LNCaP clone FGC (cell line): ENCODE results near the gene DYRK1A.

Experiments
- DNase-seq: peaks from one replicate; pipeline ENCODE4 v3.0.0-alpha.2; 2011; ENCODE audit warnings: low read depth
- H3K4me3 ChIP-seq: 2 replicates; pipeline ENCODE4 v1.5.1; 2011; ENCODE audit warnings: mild to moderate bottlenecking, low read depth, low read length, control low read depth
- TF ChIP-seq, protein P1 (sequence below): IDR thresholded peaks from 2 replicates; pipeline ENCODE4 v1.5.1; 2012; ENCODE audit warnings: mild to moderate bottlenecking; ENCODE audit not compliant: control insufficient read depth, insufficient read depth; ENCODE audit errors: extremely low read depth

Gene DYRK1A

DNA sequence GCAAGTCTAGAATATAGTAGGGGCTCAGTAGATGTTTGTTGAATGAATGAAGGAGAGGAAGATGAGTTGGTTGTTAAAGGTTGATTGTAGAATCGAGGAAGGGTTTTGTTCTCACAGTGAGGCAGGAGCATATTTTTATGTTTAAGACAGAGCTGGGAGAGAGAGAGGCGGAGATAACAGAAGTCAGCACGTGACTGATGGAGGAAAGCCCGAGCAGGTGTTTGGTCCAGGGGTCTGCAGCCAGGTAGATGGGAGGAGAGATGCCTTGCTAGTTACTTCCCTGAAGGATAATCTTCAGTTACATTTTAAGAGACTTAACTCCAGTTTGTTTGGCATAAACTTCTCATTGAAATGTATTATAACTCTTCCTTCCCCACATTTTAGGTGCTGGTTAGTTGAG is 86.8 kb downstream of the DYRK1A start:
- no peak overlapping the region for H3K4me3 ChIP-seq
- DNase-seq = no peak
- TF ChIP-seq, protein P1, sequence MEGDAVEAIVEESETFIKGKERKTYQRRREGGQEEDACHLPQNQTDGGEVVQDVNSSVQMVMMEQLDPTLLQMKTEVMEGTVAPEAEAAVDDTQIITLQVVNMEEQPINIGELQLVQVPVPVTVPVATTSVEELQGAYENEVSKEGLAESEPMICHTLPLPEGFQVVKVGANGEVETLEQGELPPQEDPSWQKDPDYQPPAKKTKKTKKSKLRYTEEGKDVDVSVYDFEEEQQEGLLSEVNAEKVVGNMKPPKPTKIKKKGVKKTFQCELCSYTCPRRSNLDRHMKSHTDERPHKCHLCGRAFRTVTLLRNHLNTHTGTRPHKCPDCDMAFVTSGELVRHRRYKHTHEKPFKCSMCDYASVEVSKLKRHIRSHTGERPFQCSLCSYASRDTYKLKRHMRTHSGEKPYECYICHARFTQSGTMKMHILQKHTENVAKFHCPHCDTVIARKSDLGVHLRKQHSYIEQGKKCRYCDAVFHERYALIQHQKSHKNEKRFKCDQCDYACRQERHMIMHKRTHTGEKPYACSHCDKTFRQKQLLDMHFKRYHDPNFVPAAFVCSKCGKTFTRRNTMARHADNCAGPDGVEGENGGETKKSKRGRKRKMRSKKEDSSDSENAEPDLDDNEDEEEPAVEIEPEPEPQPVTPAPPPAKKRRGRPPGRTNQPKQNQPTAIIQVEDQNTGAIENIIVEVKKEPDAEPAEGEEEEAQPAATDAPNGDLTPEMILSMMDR = no peak

DNA sequence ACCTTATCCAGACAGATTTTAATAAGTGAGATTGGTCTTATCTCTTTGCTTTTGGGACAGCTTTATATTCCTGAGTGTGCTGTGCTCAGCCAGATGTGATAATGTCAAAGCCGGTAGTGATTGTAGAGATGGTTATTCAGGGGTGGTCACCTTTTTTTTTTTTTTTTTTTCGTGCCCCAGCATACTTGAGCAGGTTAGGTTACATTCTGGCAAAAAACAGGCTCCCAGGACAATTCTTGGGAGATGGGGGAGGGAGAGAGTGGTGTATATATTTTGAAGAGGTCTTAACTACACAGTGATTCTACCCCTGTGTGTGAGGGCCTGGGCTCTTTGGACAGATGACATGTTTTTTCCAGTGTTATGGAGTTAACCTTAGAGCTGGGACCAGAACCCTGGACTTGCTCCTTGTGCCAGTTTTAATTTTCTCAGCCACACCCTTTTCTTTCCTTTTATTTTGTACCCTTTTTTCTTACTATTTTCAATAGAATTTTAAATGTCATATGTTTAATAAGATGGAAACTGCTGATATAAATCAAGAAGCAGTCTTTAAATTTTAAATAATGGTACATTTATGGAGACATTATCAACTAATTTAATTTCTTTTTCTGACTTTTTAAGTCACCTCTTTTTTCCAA is 88.4 kb downstream of the DYRK1A start:
- no peak overlapping the region for H3K4me3 ChIP-seq
- no peak for DNase-seq
- TF ChIP-seq, protein P1 = no peak

DNA sequence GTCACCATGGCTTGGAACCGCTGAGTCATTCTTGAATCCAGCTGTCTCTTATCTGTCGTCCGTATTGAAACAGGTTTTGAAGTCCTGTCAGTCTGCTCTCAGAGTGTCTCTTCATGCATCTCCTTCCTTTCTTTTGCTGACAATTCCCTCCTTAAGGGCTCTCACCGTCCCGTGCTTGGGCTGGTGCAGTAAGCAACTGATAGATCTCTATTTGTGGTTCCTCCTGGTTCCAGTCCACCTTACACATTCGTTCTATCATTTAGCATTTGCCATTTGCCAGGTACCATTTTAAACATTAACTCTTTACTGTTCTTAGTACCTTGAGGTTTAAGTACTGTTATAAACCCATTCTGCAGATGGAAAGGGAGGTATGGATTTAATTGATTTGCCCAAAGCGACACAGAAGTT is 88.9 kb downstream of the DYRK1A start:
- TF ChIP-seq, protein P1 = no peak
- no peak for DNase-seq

GRCh38 chr21:37458669-37459276 is 92.2 kb downstream of the DYRK1A start:
- no peak overlapping the region for H3K4me3 ChIP-seq
- TF ChIP-seq, protein P1 = no peak
- no peak for DNase-seq

More for the DNA sequence above, 88.9 kb downstream of the DYRK1A start:
- H3K4me3 ChIP-seq = no peak overlapping the region

- TF ChIP-seq, protein P1 = no peak
- DNase-seq = no peak
- no peak overlapping the region for H3K4me3 ChIP-seq
Observed at GRCh38 chr21:37459575-37459974, 93.0 kb downstream of the DYRK1A start.

DNA sequence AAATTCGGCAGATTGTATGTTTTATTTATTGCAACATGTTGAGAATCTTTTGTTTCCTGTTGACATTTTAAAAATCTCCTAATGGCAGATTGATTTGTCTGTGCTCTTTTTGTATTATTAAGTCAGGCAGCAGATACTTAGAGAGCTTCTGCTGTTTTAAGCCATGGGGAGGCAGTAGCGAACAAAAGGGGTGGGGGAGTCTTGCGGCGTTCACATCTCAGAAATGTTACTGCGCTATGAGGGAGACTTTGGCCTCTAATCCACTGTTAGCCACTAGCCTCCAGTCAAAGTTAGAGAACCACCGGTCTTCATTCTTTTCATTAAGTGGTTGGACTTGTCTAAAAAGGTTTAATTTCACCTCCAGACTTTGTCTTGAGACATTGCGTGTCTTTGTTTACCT is 93.6 kb downstream of the DYRK1A start:
- no peak for DNase-seq
- no peak overlapping the region for H3K4me3 ChIP-seq
- TF ChIP-seq, protein P1 = no peak

DNA sequence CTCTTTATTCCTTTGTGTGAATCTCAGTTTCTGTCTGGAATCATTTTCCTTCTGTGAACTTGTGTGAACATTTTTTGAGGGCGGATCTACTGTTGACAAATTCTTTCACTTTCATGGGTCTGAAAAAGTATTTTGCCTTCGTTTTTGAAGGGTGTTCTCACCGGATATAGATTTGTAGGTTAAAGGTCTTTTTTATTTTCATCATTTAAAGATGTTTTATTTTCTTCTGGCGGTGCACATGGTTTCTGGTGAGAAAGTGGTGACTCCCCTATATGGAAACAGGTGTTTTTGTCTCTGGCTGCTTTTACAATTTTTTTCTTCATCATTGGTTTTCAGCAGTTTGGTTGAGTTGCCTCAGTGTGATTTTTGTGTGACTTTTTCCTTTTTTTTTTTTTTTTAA is 94.9 kb downstream of the DYRK1A start:
- no peak for DNase-seq
- H3K4me3 ChIP-seq = no peak overlapping the region
- TF ChIP-seq, protein P1 = no peak
